IPS DF 19.7 (cell line): ENCODE measurements around the gene ST3GAL4.
"Not testable (repeated sequence)": the region's sequence is repeated elsewhere in the genome, so short reads cannot be mapped to it uniquely, and the experiment has no call there.

Source experiments
- DNase-seq: peaks from one replicate; pipeline ENCODE4 v3.0.0-alpha.2; 2013; ENCODE audit warnings: low read depth, low spot score

The ST3GAL4 gene

DNA sequence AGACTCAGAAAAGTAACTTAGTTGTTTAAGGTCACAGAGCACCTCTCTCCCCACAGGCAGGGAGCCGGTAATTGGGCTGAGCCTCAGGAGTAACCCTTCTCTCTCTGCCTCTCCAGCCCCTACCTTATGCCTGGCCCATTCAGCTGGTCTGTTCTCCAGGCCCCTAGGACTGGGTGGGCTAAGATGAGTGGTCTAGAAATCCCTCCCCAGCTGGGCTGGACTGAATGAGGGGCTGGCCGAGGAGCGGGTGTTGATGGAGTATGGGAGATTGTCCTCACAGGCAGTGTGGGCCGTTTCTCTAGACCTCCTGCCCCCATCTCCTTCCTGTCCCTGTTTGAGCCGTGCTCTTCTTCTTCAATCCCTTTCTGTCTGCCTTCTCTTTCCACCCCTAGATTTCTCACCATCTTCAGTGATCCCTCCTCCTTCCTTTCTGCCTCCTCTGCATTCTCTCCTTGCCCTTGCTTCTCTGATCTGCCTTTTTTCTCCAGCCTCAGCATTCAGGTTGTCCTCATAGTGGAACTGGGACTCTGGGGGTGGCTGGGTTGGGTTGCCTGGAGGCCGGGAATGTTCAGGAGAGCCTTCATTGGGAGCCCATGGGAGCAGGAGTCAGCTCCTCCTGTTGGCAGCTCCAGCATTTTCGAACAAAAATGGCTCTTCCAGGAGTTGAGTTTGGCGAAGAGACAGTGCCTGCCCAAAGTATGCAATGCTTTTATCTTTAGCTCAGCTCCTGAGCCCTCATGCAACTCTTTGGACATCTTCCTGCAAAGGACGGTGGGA, 7.6 kb downstream of the ST3GAL4 start:
- DNase-seq = no peak

DNA sequence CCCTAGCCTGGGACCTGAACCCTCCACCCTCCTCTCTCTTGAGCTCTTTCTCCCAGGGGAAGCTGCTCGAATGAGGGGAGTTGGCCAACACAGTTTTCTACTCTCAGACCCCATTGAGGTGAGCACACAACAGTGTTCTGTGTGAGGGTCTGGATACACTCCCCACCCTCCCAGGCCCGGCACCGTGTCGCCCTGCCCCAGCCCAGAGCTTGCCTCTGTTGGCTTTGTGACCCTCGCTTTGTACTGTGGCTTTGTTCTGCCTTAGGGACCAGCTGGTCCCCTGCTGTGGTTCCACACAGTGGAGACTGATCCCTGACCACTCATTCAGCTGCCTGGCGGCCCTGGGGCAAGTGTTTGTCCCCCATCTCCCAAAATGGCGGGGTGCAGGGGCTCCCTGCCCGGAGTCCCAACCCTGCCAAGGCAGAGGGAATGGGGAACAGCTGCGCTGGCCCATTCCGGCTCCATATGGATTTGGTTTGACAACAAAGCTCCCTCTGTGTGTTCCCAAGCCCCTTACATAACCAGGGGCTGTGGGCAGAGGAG, 8.3 kb downstream of the ST3GAL4 start:
- no peak for DNase-seq

DNA sequence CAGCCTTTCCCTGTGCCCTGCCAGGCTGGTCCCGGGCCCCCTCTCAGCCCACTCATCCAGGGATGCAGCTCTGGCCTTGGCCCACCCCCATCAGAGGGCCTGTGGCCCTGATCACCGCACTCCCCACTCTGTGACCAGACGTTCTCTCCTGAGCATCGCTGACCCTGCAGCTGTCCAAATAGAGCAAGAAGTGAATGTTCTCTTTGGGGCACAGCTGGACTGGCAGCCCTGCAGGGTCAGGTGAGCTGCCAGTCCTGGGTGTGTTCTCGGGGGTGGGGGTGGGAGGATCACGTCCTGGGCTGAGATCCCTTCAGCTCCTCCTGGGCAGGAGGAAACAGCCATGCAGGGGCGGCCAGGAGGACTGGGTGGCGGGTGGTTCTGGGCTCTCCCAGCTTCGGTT, 9.2 kb downstream of the ST3GAL4 start:
- DNase-seq = not testable (repeated sequence)

DNA sequence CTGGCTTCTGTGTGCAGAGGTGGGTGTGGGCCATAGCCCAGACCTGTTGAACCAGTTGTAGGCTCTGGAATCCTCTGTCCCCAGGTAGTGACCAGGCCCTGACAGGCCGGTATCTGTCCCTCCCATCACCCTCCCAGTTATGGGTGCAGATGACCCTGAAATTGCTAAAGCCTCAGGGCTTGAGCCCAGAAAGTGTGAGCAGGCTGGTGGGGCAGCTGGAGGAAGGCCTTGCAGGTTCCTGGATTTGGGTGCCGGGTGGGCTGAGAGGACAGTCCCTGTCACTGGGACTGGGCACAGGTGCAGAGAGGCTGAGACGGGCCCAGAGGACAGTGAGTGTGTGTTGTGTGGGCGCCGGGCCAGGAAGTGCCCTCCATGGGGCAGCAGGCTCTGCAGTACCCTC, 10.0 kb downstream of the ST3GAL4 start:
- not testable (repeated sequence) for DNase-seq

DNA sequence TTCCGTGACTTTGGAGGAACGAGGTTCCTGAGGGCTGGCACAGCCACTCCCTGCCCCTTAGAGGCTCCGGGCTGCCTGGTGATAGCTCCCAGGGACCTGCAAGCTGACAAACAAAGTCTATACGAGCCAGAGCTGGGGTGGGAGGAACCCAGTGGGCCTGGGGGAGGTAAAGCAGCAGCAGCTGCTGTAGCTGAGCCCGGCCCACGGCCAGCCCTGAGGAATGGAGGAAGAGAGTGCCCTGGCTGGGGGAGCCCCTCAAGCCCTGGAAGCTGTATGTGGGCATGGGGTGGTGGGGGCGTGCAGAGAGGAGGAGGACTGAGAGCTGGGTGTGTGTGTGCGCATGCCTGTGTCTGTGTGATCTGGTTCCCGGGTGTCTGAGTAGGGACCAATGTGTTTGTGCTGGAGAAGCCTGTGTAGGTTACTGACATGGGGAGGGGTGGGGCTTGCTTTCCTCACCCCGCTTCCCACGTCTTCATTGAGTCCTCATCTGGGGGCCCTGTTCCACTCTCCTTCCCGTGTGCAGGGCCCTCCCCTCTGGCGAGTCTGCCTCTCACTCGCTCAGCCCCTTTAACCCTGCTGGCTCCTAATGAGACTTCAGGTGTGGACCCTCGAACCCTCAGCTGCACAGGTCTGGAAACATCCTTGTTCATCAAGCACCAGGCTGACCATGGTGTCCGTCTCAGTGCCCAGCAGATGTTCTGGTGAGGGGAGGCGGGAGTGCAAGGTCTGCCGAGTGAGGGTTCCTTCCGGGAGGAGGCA, 10.8 kb downstream of the ST3GAL4 start:
- DNase-seq = no peak

- DNase-seq = not testable (repeated sequence)
Observed at GRCh38 chr11:126366823-126367654, 11.6 kb downstream of the ST3GAL4 start.

- DNase-seq = not testable (repeated sequence)
Observed at GRCh38 chr11:126367806-126368205, 12.3 kb downstream of the ST3GAL4 start.

GRCh38 chr11:126368336-126369119, 13.0 kb downstream of the ST3GAL4 start:
- not testable (repeated sequence) for DNase-seq

DNA sequence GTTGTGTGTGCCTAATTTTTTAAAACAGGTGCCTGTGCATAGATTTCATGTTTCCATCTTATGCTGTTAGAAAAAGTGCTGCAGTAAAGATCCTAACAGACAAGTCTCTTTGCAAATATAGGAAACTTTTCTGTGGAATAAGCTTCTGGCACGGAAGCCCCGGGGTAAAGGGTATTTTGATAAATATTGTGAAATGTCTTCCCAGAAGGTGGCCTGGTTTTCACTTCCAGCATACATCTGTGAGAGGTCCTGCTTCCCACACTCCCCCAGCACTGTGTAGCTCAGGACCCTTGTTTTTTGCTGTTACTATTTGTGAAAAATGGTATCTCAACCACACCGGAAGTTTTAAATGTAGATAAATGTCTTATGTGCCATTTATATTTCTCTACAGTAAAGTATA, 14.5 kb downstream of the ST3GAL4 start:
- DNase-seq = no peak

GRCh38 chr11:126371595-126371994, 16.1 kb downstream of the ST3GAL4 start:
- DNase-seq = no peak

DNA sequence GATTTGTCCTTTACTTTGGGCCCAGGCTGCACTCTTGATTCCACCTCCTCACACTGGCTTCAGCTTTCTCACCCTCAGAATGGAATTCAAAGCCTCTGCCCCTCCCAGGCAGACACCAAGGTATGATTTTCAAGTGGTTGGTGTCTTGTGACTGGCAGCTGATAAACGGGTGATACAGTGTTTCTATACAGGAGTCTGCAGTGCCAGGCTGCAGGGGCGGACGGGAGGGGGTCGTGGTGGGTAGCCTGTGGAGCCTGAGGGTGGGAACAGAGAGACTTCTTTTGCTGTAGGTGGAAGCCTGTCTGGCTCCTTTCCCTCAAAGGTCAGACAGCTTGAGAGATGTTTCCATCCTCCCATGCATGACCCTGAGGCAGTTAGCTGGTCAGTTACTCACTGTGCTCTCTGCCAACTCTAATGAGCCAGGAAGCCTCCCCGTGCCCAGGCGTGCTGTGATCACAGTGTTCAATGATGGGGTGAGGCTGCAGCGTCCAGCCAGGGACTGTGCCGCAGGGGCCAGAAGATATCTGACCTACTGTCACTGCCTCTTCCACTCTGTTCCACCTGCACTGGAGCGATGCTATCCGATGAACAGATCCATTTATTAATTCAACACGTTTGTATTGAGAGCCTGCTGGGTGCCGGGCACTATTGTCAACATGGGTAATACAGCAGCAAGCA, 18.0 kb downstream of the ST3GAL4 start:
- DNase-seq = not testable (repeated sequence)

GRCh38 chr11:126374562-126375300, 19.2 kb downstream of the ST3GAL4 start:
- DNase-seq = not testable (repeated sequence)

GRCh38 chr11:126375726-126376125, 20.2 kb downstream of the ST3GAL4 start:
- no peak for DNase-seq

DNA sequence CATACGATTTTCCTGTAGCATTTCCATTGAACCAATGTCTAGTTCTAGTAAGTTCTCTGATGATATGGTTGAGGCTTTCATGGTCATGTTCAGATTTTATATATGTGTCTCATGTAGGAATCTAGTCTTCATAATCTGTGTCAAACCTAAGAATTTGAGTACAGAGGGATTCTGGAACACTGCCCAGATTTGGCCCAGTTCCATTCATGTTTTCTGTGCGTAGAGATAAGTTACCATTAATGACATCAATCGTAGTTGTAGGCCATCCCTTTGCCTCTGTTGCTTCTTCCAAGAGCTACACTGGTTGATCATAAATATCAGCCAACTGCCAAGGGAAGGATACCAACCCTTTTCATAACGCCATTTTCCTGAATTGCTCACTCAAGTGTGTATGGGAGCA, 23.3 kb downstream of the ST3GAL4 start:
- no peak for DNase-seq

GRCh38 chr11:126380909-126381308, 25.4 kb downstream of the ST3GAL4 start:
- no peak for DNase-seq

- not testable (repeated sequence) for DNase-seq
Observed at GRCh38 chr11:126381960-126382359, 26.5 kb downstream of the ST3GAL4 start.

GRCh38 chr11:126382641-126383040, 27.2 kb downstream of the ST3GAL4 start:
- DNase-seq = not testable (repeated sequence)

- no peak for DNase-seq
Observed at GRCh38 chr11:126383339-126384335, 28.2 kb downstream of the ST3GAL4 start.
